SK-N-MC (cell line): ENCODE measurements around the gene BLNK.

Experiments
- EZH2 ChIP-seq: fragments of 200-600 bp; sonication (generic); IDR thresholded peaks from one replicate; pipeline ENCODE4 v1.6.1; 2017; ENCODE audit warnings: antibody characterized with exemption
- FOXP2 ChIP-seq: optimal IDR thresholded peaks from 2 replicates; pipeline ENCODE3; 2011; ENCODE audit warnings: mild to moderate bottlenecking, moderate library complexity; ENCODE audit not compliant: insufficient read depth; ENCODE audit errors: extremely low read length, control extremely low read depth
- POLR2AphosphoS5 ChIP-seq: IDR thresholded peaks from 2 replicates; pipeline ENCODE4 v1.6.1; 2012; ENCODE audit warnings: mild to moderate bottlenecking, low read depth, low read length, borderline replicate concordance

- TF ChIP-seq EZH2 (no peak), POLR2AphosphoS5 (no peak), FOXP2 (no peak)
These were observed 40.8 kb downstream of the BLNK start for GRCh38 chr10:96230527-96230926.
